Measurements from ENCODE around the gene CMTM2. TPM values are rescaled to one million over a fixed set of nuclear protein-coding genes. Genes with fewer than 3 reads are reported as not detected.

CMTM2 gene
- total and polyA plus RNA-seq, 9 of the 15 experiments (the other 6 are each of a cell fraction or from before 2014, with no cell fraction given) = not detected

GRCh38 chr16:66603537-66604375 lies 24.5 kb downstream of the CMTM2 start (continued):
- no peak for TF ChIP-seq ZNF12 (CRISPR knock-in tag; IDR thresholded peaks at IDR 0.05)
- TF ChIP-seq ZNF764 (CRISPR knock-in tag; IDR thresholded peaks at IDR 0.05; ENCODE audit: low read depth) = no peak
- 0 out of 2 replicates have a peak, but pooled peaks have one; percentile 32 for TF ChIP-seq ZNF561 (CRISPR knock-in tag; conservative IDR thresholded peaks at IDR 0.05)
- no peak for TF ChIP-seq NFE2 (IDR thresholded peaks at IDR 0.05; ENCODE audit: low read depth)
- no peak for TF ChIP-seq ARNT (IDR thresholded peaks at IDR 0.05)
- TF ChIP-seq COPS2 (conservative IDR thresholded peaks at IDR 0.05) = no peak
- TF ChIP-seq TRIM28 (IDR thresholded peaks at IDR 0.05) = no peak
- TF ChIP-seq NFYB (IDR thresholded peaks at IDR 0.05; ENCODE audit: extremely low read depth, insufficient read length) = no peak
- no peak for TF ChIP-seq FOXJ2 (tag; IDR thresholded peaks at IDR 0.05)
- 0 out of 2 replicates have a peak, but pooled peaks have one; percentile 58 for TF ChIP-seq ZNF586 (CRISPR knock-in tag; conservative IDR thresholded peaks at IDR 0.05)
- no peak for TF ChIP-seq MED1 (CRISPR knock-in tag; IDR thresholded peaks at IDR 0.05; ENCODE audit: borderline replicate concordance)
- TF ChIP-seq ZBTB17 (CRISPR knock-in tag; IDR thresholded peaks at IDR 0.05) = 0 out of 2 replicates have a peak, but pooled peaks have one; percentile 41
- TF ChIP-seq TCFL5 (CRISPR knock-in tag; conservative IDR thresholded peaks at IDR 0.05) = peak; percentile 74; the same call in 1 of the 2 replicates
- TF ChIP-seq SRSF1 (IDR thresholded peaks at IDR 0.05; ENCODE audit: low read depth, low read length) = no peak
- no peak for TF ChIP-seq ZNF695 (CRISPR knock-in tag; IDR thresholded peaks at IDR 0.05)
- no peak for TF ChIP-seq ZNF212 (CRISPR knock-in tag; IDR thresholded peaks at IDR 0.05)
- peak; percentile 65 for TF ChIP-seq PYGO2 (tag; IDR thresholded peaks at IDR 0.05)
- no peak; the same call in 1 of the 2 replicates for TF ChIP-seq FOXO4 (CRISPR knock-in tag; IDR thresholded peaks at IDR 0.05)
- TF ChIP-seq TAL1 (IDR thresholded peaks at IDR 0.05) = no peak
- TF ChIP-seq TAF9B (IDR thresholded peaks at IDR 0.05; ENCODE audit: partially characterized antibody) = no peak
- TF ChIP-seq HNRNPH1 (optimal IDR thresholded peaks at IDR 0.05; ENCODE audit: low read depth, low read length) = no peak
- TF ChIP-seq HDAC2 (IDR thresholded peaks at IDR 0.05) = peak; percentile 57; the same call in 1 of the 2 replicates
- TF ChIP-seq, protein P1, sequence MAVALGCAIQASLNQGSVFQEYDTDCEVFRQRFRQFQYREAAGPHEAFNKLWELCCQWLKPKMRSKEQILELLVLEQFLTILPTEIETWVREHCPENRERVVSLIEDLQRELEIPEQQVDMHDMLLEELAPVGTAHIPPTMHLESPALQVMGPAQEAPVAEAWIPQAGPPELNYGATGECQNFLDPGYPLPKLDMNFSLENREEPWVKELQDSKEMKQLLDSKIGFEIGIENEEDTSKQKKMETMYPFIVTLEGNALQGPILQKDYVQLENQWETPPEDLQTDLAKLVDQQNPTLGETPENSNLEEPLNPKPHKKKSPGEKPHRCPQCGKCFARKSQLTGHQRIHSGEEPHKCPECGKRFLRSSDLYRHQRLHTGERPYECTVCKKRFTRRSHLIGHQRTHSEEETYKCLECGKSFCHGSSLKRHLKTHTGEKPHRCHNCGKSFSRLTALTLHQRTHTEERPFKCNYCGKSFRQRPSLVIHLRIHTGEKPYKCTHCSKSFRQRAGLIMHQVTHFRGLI (CRISPR knock-in tag; IDR thresholded peaks at IDR 0.05) = peak; percentile 93
- no peak for TF ChIP-seq ZNF551 (CRISPR knock-in tag; IDR thresholded peaks at IDR 0.05)
- TF ChIP-seq KDM2B (CRISPR knock-in tag; IDR thresholded peaks at IDR 0.05) = no peak
- TF ChIP-seq SIN3B (IDR thresholded peaks at IDR 0.05; ENCODE audit: low read depth) = no peak
- TF ChIP-seq, protein P2, sequence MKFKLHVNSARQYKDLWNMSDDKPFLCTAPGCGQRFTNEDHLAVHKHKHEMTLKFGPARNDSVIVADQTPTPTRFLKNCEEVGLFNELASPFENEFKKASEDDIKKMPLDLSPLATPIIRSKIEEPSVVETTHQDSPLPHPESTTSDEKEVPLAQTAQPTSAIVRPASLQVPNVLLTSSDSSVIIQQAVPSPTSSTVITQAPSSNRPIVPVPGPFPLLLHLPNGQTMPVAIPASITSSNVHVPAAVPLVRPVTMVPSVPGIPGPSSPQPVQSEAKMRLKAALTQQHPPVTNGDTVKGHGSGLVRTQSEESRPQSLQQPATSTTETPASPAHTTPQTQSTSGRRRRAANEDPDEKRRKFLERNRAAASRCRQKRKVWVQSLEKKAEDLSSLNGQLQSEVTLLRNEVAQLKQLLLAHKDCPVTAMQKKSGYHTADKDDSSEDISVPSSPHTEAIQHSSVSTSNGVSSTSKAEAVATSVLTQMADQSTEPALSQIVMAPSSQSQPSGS (CRISPR knock-in tag; IDR thresholded peaks at IDR 0.05) = no peak

Data from K562 (cell line).